Left renal cortex interstitium (tissue), 4 donors: ENCODE data around the gene PDE8A. TPM values are rescaled to one million over a fixed set of nuclear protein-coding genes. Genes with fewer than 3 reads are reported as not detected.

Experiments used
- DNase-seq, 4 donors: peaks; one replicate each; pipeline ENCODE4 v3.0.0-alpha.2; 2013; ENCODE audit warnings: low read depth in 4 of 4, low spot score in 2 of 4, missing footprints in 1 of 4
- polyA plus RNA-seq, 4 donors: library from polyadenylated mRNA; unstranded; fragments of 120-200 nt; gene quantifications; one replicate each; pipeline ENCODE4 v1.2.1, GENCODE V29; 2013; ENCODE audit not compliant: insufficient read length in 4 of 4

PDE8A gene
- 10 to 100 TPM; 29.1 to 85.7 (median 49.8) TPM for polyA plus RNA-seq

- DNase-seq, result peak in 1 of 4 donors; percentile 15
Measured at GRCh38 chr15:84981711-84982300, at the start of gene PDE8A. Gene PDE8A, plus strand, starts transcription at chr15:84981856. Its CDS starts 307 bp downstream, at chr15:84982163.

GRCh38 chr15:84934942-84935729 lies 46.5 kb upstream of the PDE8A start:
- no peak for DNase-seq

- DNase-seq, result no peak
Measured at GRCh38 chr15:84937144-84937543, 44.5 kb upstream of the PDE8A start.

- DNase-seq, result no peak
Measured at GRCh38 chr15:84938726-84939125, 42.9 kb upstream of the PDE8A start.

- no peak for DNase-seq
Measured at GRCh38 chr15:84940399-84940798, 41.3 kb upstream of the PDE8A start.

GRCh38 chr15:84942456-84942855 lies 39.2 kb upstream of the PDE8A start:
- no peak for DNase-seq

GRCh38 chr15:84944311-84944710 lies 37.3 kb upstream of the PDE8A start:
- DNase-seq, result no peak

GRCh38 chr15:84944861-84945260 lies 36.8 kb upstream of the PDE8A start:
- no peak for DNase-seq

- no peak for DNase-seq
Measured at GRCh38 chr15:84946772-84947489, 34.7 kb upstream of the PDE8A start.

GRCh38 chr15:84947947-84948830 lies 33.5 kb upstream of the PDE8A start:
- DNase-seq, result peak in 1 of 4 donors; percentile 10

- DNase-seq, result no peak
Measured at GRCh38 chr15:84949043-84949442, 32.6 kb upstream of the PDE8A start.

- no peak for DNase-seq
Measured at GRCh38 chr15:84949845-84950569, 31.6 kb upstream of the PDE8A start.

- DNase-seq, result peak in 1 of 4 donors; percentile 9
Measured at GRCh38 chr15:84950570-84951111, 31.0 kb upstream of the PDE8A start.

GRCh38 chr15:84951736-84952135 lies 29.9 kb upstream of the PDE8A start:
- DNase-seq, result no peak

GRCh38 chr15:84953136-84953535 lies 28.5 kb upstream of the PDE8A start:
- DNase-seq, result no peak

- DNase-seq, result no peak
Measured at GRCh38 chr15:84953726-84954125, 27.9 kb upstream of the PDE8A start.

- DNase-seq, result peak in 2 of 4 donors; percentile 48 to 51
Measured at GRCh38 chr15:84955089-84955848, 26.4 kb upstream of the PDE8A start.

- DNase-seq, result no peak
Measured at GRCh38 chr15:84956199-84956598, 25.5 kb upstream of the PDE8A start.
